HG03175 (cell line): ENCODE measurements around the gene BRCA1.

ENCODE experiments used
- ATAC-seq: cut with Tn5 transposase; IDR thresholded peaks from one replicate; pipeline ENCODE4 v1.9.1; 2021; ENCODE audit warnings: mild to moderate bottlenecking, moderate library complexity; ENCODE audit not compliant: unreplicated experiment

BRCA1 gene

DNA sequence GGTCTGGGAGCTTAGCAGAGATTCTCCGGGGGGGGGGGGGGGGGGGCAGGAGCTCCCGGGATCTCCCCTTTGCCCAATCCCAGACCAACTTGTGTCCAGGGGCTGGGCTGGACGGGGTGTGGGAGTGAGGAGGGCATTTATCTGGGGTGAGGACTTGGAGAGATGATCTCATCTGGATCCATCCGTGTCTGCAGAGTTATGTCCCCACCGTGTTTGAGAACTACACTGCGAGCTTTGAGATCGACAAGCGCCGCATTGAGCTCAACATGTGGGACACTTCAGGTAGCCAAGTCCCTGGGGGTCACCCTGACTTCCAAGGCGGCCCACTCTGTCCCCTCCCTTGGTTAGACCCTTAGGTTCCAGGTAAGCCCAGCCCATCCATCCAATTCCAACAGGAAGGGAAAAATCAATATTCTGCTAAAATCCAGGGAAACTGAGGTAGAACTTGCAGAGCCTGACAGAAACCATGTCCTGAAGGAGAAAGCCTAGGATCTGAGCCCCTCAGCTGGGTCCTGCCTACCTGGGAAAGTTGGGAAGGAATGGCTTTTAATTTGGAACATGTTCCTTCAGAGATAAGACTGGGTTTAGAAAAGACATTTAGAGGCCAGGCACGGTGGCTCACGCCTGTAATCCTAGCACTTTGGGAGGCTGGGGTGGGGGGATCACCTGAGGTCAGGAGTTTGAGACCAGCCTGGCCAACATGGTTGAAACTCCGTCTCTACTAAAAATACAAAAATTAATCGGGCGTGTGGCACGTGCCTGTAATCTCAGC, 99.2 kb downstream of the BRCA1 start:
- ATAC-seq, result no peak

DNA sequence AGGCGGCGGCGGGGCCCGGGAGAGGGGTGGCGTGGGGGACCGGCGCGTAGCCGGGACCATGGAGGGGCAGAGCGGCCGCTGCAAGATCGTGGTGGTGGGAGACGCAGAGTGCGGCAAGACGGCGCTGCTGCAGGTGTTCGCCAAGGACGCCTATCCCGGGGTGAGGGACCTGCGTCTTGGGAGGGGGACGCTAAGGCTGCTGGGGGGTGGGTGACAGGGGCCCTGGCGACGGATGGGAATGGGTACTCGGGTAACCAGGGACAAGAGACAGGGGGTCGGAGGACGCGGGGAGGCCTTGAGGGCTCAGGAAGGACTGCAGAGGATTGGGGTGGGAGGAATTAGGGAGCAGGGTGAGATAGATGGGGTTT, 99.9 kb downstream of the BRCA1 start:
- ATAC-seq, result no peak

DNA sequence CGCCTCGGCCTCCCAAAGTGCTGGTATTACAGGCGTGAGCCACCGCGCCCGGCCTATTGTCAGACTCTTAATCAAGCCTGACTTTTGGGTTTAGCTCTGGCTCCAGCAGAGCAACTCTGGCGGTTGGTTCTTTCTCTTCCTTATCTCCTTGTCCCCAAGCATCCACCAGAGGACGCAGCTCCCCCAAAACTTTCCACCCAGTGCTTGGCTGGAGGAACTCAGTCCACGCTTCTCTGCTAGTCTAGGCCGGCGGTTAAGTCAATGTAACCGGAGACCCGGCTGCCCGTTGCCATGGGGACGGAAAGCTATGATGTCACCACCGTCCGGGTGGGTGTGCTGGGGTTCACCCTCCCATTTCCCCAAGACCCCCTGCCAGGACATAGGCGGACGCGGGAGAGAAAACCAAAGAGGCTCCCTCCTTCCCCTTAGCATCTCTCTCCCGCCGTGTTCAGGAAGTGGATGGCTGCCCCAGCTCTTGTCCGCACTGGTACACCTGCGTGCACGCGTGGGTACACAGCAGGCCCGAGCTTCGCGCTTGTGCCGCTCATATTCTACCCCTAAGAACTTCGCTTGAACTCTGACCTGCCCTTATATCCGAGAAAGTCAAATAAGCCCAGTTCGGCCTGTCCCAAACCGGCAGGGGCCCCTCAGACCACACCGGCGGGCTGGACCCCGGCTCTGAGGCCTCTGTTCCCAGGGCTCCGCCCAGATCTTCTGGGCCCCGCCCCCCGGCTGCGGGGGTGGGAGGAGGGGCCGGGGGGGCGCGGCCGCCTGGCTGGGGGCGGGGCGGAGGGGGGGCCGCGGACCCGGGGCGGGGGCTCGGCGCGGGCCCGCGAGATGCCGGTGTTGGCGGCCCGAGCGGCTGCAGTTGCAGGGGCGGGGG, 100.5 kb downstream of the BRCA1 start, which contains the start of gene RND2:
Gene RND2, plus strand, starts transcription at position 825 of the 883 bp plus-strand sequence. CDS start 117 bp downstream, outside the sequence.
- ATAC-seq, result no peak

DNA sequence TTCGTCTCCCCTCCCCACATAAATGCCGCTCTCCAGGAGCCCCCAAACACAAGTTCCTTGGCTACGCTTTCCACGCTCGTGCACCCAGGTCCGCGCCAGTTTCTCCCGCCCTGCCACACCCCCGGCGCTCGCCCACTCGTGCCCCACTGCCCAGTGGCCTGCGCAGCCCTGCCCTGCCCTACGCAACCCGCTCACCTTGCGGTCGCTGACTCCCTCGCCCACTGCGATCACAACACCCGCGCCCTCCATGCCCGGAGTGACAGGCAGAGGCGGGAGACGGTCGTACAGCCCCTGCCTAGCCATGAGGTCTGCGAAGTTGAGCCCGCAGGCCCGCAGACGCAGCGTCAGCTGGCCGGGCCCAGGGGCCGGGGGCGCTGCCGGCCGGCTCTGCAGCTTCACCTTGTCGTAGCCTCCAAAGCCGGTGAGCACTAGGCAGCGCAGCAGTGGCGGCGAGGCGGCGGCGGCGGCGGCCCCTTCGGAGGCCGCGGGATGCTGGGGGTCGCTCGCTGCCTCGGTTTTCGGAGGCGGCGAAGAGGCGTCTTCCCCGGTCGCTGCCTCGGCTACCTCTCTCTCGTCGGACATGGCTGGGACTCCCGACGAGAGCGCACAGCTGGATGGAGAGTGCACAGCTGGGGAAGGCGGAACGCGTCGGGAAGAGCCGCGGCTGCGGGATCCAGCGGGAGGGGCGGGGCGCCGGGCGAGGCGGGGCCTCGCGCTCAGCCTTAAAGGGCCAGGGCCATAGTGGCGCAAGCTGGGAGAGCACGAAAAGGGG, 103.2 kb downstream of the BRCA1 start, which contains the start of gene VAT1:
Gene VAT1, minus strand, starts transcription at position 645 of the 772 bp plus-strand sequence. Its CDS starts 63 bp downstream, at position 582.
- ATAC-seq, result no peak

DNA sequence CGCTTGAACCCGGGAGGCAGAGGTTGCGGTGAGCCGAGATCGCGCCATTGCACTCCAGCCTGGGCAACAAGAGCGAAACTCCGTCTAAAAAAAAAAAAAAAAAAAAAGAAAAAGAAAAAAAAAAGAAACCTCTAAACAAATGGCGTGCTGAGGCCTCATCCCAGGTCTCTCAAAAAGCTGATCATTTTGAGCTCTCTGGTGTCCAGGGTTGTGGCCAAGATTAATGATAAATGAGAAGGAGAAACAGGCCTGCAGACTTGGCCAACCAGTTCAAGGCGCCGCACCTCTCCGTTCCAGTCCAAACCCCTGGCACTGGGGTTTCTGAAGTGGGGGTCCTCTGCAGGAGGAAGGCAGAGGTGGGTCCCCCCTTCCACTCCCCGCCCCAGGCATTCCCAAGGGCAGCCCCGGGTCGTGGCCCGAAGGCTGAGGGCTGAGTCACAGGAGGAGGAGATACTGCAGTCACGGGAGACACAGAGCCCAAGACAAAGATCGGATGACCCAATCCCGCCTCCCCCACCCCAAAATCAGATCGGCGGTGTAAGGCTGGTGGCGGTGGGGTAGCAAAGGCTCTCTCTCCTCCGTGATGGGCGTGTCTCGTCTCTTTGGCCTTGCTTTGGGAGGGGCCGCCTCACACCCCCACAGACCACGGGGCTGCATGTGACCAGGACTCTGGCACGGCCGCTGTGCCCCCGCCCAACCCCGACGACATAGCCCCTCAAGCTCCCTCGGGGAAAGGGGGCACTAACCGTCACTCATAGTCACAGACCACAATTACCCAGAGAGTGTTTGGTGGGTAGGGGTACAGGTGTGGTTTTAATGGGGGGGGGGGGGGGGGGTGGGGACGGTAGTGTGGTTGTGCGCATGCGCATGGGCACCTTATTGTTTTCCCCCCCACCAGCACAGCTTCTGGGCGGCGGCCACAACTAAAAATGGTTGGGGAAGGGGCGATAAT, 104.1 kb downstream of the BRCA1 start:
- no peak for ATAC-seq

GRCh38 chr17:43020030-43020621, 105.0 kb downstream of the BRCA1 start:
- ATAC-seq, result no peak

GRCh38 chr17:43019418-43019817, 105.7 kb downstream of the BRCA1 start:
- no peak for ATAC-seq

DNA sequence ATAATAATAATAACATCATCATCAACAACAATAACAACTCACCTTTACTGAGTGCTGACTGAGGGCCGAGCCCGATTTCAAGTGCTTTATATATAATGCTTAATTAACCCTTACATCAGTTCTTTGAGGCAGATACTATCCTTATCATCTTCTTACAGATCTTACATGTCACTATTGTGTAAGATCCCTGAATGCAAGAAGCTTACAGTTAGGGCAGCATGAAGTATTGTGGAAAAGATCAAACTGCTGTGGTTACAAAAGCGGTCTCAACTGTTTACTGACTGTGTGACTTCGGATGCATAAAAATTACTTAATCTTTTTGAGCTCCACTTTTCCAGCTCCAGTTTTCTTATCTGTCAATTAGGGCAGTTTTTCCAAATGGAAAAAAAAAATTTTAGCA, 106.2 kb downstream of the BRCA1 start:
- no peak for ATAC-seq

DNA sequence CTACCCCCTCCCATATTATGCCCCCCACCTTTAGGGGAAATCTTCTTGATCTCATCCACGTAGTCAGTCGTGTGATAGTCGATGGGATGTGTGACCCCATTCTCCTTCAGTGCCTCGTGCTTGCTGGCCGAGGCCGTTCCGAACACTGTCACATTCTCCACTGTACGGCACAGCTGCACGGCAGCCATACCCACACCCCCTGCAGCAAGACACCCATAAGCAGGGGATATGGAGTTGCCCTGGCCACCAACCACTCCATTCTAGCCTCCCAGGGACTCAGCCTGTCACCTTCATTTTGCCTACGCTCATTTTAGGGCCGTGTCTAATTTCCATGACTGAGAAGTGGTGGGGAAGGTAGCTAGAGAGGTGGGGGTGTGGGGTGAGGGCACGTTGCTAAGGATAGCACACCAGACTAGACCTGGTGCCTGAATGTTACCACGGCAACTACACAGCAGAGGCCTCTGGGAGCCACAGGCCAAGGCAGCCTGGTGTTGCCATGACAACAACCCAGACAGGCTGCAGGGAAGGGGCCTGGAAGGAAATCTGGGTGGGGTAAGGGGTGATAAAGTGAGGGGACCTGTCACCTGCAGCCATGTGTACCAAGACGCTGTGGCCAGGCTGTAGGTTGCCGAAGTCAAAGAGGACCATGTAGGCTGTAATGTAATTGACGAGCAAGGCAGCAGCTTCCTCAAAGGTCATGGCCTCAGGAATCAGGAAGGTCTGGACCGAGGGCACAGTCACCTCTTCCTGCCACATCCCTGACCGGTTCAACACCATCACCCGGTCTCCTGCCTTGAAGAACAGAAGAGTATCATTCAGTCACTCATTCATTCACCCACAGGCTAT, 106.9 kb downstream of the BRCA1 start:
- ATAC-seq, result no peak

GRCh38 chr17:43016216-43016615, 108.9 kb downstream of the BRCA1 start:
- ATAC-seq, result no peak

GRCh38 chr17:43015579-43015978, 109.6 kb downstream of the BRCA1 start:
- no peak for ATAC-seq

- ATAC-seq, result no peak
Measured at GRCh38 chr17:43014649-43015542, 110.3 kb downstream of the BRCA1 start.

GRCh38 chr17:43014020-43014648, 111.0 kb downstream of the BRCA1 start:
- no peak for ATAC-seq

DNA sequence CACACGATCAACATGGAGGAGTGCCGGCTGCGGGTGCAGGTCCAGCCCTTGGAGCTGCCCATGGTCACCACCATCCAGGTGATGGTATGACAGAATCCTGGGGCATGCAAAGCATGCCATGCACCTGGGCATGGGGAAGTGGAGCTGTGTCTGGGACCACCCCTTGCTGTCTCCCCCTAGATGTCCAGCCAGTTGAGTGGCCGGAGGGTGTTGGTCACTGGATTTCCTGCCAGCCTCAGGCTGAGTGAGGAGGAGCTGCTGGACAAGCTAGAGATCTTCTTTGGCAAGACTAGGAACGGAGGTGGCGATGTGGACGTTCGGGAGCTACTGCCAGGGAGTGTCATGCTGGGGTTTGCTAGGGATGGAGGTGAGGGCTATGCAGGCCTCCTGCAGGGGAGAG, 111.9 kb downstream of the BRCA1 start:
- no peak for ATAC-seq

DNA sequence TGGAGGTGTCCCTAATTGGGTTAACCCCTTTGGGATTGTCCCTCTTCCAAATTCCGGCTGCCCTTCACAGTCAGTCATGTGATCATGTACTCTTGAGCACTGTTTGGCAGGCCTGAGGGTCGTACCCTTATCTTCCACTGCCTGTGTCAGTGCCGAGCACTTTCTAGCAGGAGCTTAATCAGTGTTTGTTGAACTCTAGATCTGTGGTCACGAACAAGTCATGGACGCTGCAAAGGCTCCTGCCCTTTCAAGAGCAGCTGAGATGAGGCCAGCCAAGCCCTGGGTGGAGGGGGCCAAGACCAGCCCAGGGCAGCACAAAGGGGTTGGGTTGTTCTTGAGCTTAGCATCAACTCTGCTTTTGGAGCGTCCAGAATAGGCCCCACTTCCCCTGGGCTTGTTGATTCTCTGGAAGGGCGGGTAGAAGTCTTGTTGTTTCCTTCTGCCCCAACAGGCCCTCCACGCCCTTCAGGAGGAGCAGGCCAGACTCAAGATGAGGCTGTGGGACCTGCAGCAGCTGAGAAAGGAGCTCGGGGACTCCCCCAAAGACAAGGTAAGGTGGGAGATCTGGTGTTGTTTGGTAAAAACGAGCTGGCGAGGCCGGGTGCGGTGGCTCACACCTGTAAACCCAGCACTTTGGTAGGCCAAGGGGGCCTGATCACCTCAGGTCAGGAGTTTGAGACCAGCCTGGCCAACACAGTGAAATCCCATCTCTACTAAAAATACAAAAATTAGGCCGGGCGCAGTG, 113.3 kb downstream of the BRCA1 start:
- no peak for ATAC-seq

GRCh38 chr17:43010667-43011308, 114.4 kb downstream of the BRCA1 start:
- ATAC-seq, result no peak
